Activated naive CD8-positive, alpha-beta T cell treated with anti-CD3 and anti-CD28 coated beads, Interleukin-2, amount 10 ng/mL, durations not matched to agents 7 days and 5 days (primary cell): Measurements from ENCODE around the gene OR56A3. TPM values are rescaled to one million over a fixed set of nuclear protein-coding genes. Genes with fewer than 3 reads are reported as not detected.

Source experiments
- ATAC-seq: fragments of 150-1000 bp; cut with Tn5 transposase; one replicate; pipeline ENCODE4 v1.10.0; 2021; ENCODE audit warnings: low read depth, moderate library complexity
- POLR2A ChIA-PET: fragments of 350-600 bp; sonication (Branson Sonifier 250); formaldehyde crosslinking; loops from one replicate; lab custom pipeline; 2021; ENCODE audit warnings: antibody characterized with exemption; lab: Charles Lee
- DNase-seq: peaks from one replicate; pipeline ENCODE4 v3.0.0; 2021
- H3K27ac Mint-ChIP-seq: one replicate; pipeline ENCODE4 v1.8.0; 2022; ENCODE audit warnings: mild to moderate bottlenecking, mixed read lengths
- H3K27me3 Mint-ChIP-seq: one replicate; pipeline ENCODE4 v1.8.0; 2022; ENCODE audit warnings: mild to moderate bottlenecking, moderate library complexity, mixed read lengths
- H3K36me3 Mint-ChIP-seq: one replicate; pipeline ENCODE4 v1.8.0; 2021; ENCODE audit warnings: mild to moderate bottlenecking, mixed read lengths
- H3K4me1 Mint-ChIP-seq: one replicate; pipeline ENCODE4 v1.8.0; 2021; ENCODE audit warnings: mixed read lengths
- H3K4me3 Mint-ChIP-seq: one replicate; pipeline ENCODE4 v1.8.0; 2022; ENCODE audit warnings: mild to moderate bottlenecking, moderate library complexity, mixed read lengths
- H3K9me3 Mint-ChIP-seq: one replicate; pipeline ENCODE4 v1.8.0; 2021; ENCODE audit warnings: mixed read lengths
- total RNA-seq, 2 experiments: library from RNA; stranded (reverse); gene quantifications; one replicate each; pipeline ENCODE4 v1.2.3, GENCODE V29; 2021

Gene OR56A3
- total RNA-seq, 2 experiments from 2014 or later = not detected

GRCh38 chr11:5992604-5993251, 50.7 kb downstream of the OR56A3 start:
- no peaks in the 10 kb centered on the region for H3K4me1 Mint-ChIP-seq
- H3K9me3 Mint-ChIP-seq = no peaks in the 10 kb centered on the region
- POLR2A ChIA-PET = no interaction called here
- H3K4me3 Mint-ChIP-seq = no peak overlapping the region
- ATAC-seq = no peak
- peaks cover 11% of the 10 kb centered on the region for H3K27me3 Mint-ChIP-seq
- no peak overlapping the region for H3K27ac Mint-ChIP-seq
- no peak for DNase-seq
- no peaks in the 10 kb centered on the region for H3K36me3 Mint-ChIP-seq

- Mint-ChIP-seq H3K27me3 (peaks cover 14% of the 10 kb centered on the region), H3K4me3 (no peak overlapping the region), H3K4me1 (no peaks in the 10 kb centered on the region), H3K9me3 (no peaks in the 10 kb centered on the region), H3K27ac (no peak overlapping the region), H3K36me3 (no peaks in the 10 kb centered on the region)
- POLR2A ChIA-PET = no interaction called here
- DNase-seq (no peak), ATAC-seq (no peak)
Observed at GRCh38 chr11:5994791-5995190, 52.7 kb downstream of the OR56A3 start.

Other genes with a start within 250 kb of the OR56A3 start
- gene OR56B1, start 205.8 kb upstream of the OR56A3 start, total RNA-seq = under 1 TPM; 0.86 to 0.99 TPM
- gene OR52N4, start 188.0 kb upstream of the OR56A3 start, total RNA-seq = 1 to 10 TPM; 1.7 to 1.8 TPM
- not detected for gene OR52N5, start 158.9 kb upstream of the OR56A3 start, total RNA-seq
- gene OR52N1, start 151.0 kb upstream of the OR56A3 start, total RNA-seq = not detected
- not detected for gene OR52N2, start 133.3 kb upstream of the OR56A3 start, total RNA-seq
- not detected for gene OR52E6, start 100.4 kb upstream of the OR56A3 start, total RNA-seq
- not detected for gene OR52E8, start 84.6 kb upstream of the OR56A3 start, total RNA-seq
- gene OR52E4, start 61.6 kb upstream of the OR56A3 start, total RNA-seq = not detected
- gene OR52E5, start 49.0 kb upstream of the OR56A3 start, total RNA-seq = not detected
- gene OR56A5, start 26.2 kb downstream of the OR56A3 start, total RNA-seq = not detected
- not detected for gene OR52L1, start 44.7 kb downstream of the OR56A3 start, total RNA-seq
- gene OR56A4, start 64.7 kb downstream of the OR56A3 start, total RNA-seq = not detected
- gene OR56A1, start 88.5 kb downstream of the OR56A3 start, total RNA-seq = not detected
- gene OR56B4, start 165.4 kb downstream of the OR56A3 start, total RNA-seq = not detected
- gene OR52B2, start 228.1 kb downstream of the OR56A3 start, total RNA-seq = not detected